HG03354 (cell line): ENCODE data around the gene MAN2B2.

Source experiments
- ATAC-seq: cut with Tn5 transposase; IDR thresholded peaks from one replicate; pipeline ENCODE4 v1.9.1; 2021; ENCODE audit warnings: mild to moderate bottlenecking; ENCODE audit not compliant: unreplicated experiment, poor library complexity, severe bottlenecking

MAN2B2 gene

DNA sequence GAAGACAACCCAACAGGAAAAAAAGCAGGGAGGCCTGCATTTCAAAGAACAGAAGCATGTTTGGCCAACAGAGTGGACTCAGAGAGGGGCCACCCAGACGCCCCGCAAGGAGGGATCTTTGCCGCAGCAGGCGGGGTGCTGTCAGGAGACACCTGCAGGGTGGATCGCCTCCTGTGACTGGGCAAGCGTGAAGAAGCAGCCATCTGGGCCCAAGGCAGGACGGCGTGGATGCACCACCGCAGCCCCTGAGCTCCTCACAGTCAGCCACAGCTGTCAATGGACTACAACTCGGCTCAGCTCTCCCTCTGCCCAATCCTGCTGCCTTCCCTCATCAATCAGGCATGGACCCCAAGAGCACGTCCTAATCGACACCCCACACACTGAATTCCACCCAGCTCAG is 32.0 kb upstream of the MAN2B2 start:
- ATAC-seq = no peak

- no peak for ATAC-seq
Measured at GRCh38 chr4:6546091-6546490, 28.9 kb upstream of the MAN2B2 start.

GRCh38 chr4:6546681-6547447 is 28.1 kb upstream of the MAN2B2 start:
- ATAC-seq = no peak

DNA sequence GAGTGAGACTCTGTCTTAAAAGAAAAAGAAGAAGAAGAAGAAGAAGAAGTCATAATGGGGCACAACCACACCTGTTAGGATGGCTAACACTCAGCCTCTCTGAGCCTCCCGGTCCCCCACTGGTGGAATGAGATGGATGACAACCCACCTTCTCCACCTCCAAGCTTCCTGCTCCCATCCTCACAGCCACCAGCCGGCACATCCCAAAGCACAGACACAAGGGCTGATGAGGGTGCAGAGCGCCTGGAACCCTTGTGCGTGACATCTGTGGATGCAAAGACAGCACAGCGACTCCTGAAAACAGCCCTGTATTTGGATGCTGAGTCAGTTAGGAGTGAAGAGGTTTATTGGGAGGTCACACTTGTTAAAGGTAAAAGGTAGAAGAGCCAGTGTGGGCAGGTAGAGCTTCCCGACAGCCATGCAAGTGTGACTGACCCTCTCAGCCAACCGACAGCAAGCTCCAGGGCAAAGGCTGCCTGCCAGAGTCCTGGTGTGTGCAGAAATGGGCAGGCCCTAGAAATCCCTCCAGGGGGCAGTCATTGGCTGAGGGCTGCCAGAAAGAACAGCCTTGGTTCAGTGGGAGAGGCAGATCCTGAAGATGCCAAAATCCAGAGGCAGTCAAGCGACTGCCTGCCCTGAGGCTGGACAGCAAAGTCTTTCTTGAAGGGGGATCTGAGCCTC is 26.6 kb upstream of the MAN2B2 start:
- ATAC-seq = no peak

DNA sequence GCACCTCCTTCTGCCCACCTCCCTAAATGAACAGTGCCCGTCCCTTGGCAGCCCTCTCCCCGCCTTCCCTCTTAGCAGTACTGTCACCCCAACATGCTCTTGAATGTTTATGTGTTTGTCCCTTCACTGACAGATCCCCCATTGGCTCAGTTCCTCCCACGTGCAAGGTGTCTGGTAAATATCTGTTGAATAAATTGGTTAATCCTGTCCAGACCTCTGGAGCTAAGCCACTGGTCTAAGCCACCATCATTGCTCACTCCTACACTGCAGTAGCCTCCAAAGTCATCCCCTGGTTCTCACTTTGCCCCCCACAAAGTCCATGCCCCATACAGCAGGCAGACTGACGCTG is 26.1 kb upstream of the MAN2B2 start:
- ATAC-seq = no peak

- ATAC-seq = no peak
Measured at GRCh38 chr4:6549445-6549844, 25.5 kb upstream of the MAN2B2 start.

- ATAC-seq = no peak
Measured at GRCh38 chr4:6549890-6550620, 24.9 kb upstream of the MAN2B2 start.

DNA sequence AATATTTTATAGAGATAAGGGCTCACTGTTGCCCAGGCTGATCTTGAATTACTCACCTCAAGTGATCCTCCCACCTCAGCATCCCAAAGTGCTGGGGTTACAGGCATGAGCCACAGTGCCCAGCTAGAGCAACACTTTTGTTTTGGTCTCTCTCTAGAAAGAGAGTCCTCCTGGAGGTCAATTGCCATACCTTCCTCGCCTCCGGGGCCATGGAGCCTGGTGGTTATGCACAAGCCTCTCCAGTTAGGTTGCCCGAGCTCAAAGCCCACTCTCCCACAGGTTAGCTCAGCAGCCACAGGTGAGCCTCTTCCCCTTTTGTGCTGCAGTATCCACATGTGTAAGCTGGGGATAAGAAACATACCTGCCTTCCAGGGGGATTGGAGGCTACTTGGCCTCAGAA is 24.2 kb upstream of the MAN2B2 start:
- no peak for ATAC-seq

DNA sequence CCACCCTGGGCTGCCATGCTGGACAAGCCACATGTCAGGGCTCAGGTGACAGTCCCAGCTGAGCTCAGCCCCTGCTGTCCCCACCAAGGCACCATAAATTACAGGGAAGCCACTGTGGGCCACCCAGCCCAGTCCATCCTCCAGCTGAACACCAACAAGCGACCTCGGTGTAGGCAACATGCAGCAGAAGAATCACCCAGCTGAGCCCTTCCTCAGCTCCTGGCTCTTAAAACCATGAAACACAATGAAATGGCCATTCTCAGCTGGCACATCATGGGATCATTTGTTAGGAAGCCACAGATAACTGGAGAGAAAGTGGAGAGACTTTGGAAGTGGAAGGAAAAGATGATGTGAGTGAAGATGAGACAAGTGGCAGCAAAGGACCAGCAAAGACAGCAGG is 23.3 kb upstream of the MAN2B2 start:
- no peak for ATAC-seq

DNA sequence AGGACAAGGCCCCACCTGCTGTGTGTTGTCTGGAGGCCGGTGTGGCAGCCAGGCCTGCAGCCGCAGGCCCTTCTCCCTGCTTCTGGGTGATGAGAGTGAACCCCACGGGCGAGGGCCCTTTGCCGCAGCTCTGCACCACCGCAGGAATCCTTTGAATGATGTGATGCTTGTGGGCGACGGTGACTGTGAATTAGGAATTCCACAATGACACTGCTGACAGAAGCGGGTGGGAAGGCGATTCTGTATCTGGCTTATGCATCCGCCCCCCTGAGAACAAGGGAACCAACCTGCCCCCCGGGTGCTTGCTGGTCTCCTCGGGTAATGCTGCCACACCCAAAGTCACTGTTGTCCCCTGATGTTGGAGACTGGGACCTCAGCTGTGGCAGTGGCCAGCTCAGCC is 19.5 kb upstream of the MAN2B2 start:
- no peak for ATAC-seq

GRCh38 chr4:6556263-6556662 is 18.7 kb upstream of the MAN2B2 start:
- ATAC-seq = no peak

- no peak for ATAC-seq
Measured at GRCh38 chr4:6557185-6557584, 17.8 kb upstream of the MAN2B2 start.

- ATAC-seq = no peak
Measured at GRCh38 chr4:6557856-6558255, 17.1 kb upstream of the MAN2B2 start.

- ATAC-seq = no peak
Measured at GRCh38 chr4:6560416-6561172, 14.4 kb upstream of the MAN2B2 start.

DNA sequence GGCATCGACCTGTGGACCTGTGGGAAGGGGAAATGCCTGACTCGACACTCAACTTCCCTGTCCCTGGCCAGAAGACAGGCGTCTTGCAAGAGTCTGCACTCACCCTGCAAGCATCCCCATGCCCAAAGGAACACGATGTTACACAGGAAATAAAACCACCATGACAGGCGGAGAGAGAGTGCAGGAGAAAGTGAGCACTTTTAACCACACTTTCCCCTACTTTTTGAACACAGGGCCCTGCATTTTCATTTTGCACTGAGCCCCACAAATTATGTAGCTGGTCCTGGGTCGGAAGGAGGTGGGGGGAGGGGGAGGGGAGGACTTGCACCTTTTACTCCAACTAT is 13.8 kb upstream of the MAN2B2 start:
- no peak for ATAC-seq

DNA sequence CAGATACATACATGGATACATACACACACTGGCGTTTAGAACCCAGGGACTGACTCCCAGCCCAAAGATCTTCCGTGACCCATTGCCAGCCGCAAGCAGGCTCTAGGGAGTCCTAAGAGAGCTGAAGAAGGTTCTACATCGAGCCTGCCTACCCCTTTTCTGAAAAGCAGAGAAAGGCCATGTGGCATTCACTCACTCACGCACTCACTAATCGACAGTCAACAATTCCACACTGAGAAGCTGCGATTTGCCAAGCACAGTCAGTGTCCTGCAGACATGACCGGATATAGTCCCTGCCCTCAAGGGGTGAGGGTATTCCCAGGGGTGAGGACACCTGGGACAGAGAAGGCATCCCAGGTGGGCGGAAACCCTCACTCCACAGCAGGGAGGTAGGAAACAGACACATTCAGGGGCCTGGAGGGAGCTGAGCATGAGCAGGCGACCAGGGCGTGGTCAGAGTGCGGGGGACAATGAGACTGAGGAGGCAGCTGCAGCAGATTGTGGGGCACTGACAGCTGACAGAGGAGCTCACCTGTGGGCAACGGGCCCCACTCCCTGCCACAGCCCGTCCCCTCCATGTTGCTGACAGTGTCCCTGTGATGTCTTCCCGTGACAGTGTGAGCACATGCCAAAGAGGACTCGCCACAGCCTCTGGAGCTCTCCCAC is 13.2 kb upstream of the MAN2B2 start:
- no peak for ATAC-seq

- no peak for ATAC-seq
Measured at GRCh38 chr4:6562931-6563901, 11.8 kb upstream of the MAN2B2 start.

DNA sequence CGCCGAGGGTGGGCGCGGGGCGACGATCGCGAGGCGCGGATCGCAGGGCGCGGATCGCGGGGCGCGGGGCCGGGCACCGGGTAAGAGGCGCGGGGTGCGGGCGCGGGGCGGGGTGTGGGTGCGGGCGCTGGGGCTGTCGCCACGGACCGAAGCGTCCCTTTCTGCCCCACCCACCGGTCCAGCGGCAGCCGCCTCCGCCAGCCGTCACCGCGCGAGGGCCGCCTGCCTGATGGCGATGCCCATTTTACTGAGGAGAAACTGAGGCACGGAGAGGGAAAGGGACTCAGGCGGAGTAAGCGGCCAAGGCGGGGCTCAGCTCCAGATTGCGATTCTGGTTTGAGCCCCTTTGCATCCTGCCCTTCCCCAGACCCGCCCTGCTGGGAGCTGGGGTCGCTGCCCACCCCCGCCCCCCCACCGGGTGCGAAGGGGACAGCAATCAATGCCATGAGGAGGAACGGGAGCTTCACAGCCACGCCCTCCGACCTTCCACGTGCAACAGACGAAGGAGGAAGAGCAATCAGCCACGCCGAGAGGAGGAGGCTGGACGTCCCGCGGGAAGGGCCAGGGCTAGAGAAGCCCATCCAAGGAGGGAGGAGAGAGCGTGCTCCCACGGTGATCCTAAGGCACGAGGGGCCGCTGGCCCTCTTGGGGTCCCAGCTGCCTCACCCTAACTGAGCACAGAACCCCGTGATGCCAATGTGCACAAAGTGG is 10.9 kb upstream of the MAN2B2 start:
- ATAC-seq = no peak
